Measurements from ENCODE around the gene DENND5A. TPM values are rescaled to one million over a fixed set of nuclear protein-coding genes. Genes with fewer than 3 reads are reported as not detected.
"Not testable (repeated sequence)": the region's sequence is repeated elsewhere in the genome, so short reads cannot be mapped to it uniquely, and the experiment has no call there.

DENND5A gene
- total RNA-seq, 1 donor from 2014 or later = 52.7 TPM

DNA sequence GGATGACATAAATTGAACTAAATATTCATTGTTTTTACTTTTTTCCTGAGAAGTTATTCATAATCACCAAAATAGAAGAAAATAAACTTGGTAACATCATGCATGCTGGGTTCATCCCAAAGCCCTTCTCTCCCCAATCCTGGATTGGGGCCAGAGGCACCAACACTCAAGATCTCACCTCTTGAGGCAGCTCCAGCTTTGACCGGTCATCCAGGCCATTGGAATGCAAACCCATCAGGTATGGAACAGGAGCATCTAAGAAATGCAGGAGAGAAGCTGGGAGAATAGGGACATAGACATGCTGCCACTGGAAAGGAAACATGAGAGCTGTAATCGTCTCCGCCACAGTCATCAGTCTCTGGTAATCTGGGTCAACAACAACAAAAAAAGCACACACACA lies 71.8 kb downstream of the DENND5A start:
- Histone ChIP-seq H3K27me3 (ENCODE audit: control insufficient read depth, insufficient read depth, low read length) (no peaks in the 10 kb centered on the region), H3K36me3 (ENCODE audit: control insufficient read depth, insufficient read depth, low read length) (no peaks in the 10 kb centered on the region), H3K4me3 (ENCODE audit: low read depth, low read length) (no peak overlapping the region)
- DNase-seq (ENCODE audit: low read depth) = no peak
- TF ChIP-seq, protein P1, sequence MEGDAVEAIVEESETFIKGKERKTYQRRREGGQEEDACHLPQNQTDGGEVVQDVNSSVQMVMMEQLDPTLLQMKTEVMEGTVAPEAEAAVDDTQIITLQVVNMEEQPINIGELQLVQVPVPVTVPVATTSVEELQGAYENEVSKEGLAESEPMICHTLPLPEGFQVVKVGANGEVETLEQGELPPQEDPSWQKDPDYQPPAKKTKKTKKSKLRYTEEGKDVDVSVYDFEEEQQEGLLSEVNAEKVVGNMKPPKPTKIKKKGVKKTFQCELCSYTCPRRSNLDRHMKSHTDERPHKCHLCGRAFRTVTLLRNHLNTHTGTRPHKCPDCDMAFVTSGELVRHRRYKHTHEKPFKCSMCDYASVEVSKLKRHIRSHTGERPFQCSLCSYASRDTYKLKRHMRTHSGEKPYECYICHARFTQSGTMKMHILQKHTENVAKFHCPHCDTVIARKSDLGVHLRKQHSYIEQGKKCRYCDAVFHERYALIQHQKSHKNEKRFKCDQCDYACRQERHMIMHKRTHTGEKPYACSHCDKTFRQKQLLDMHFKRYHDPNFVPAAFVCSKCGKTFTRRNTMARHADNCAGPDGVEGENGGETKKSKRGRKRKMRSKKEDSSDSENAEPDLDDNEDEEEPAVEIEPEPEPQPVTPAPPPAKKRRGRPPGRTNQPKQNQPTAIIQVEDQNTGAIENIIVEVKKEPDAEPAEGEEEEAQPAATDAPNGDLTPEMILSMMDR (IDR thresholded peaks at IDR 0.05; ENCODE audit: insufficient read depth, low read length, poor library complexity, severe bottlenecking) = no peak

DNA sequence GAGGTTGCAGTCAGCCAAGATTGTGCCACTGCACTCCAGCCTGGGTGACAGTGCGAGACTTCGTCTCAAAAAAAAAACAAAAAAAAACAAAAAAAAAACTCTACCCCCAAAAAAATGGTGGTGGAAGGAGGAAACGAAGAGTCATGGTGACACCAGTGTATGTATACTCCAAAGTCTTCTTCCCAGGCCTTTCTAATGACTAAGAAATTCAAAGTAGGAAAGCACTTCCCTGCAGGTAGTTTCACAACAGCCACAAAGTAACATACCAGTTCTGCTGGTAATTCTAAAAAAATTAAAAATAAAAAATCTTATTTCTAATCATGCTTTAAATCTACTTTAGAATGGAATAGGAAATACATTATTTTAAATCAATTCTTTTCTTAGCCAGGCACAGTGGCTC lies 72.6 kb downstream of the DENND5A start:
- no peak overlapping the region for H3K4me3 ChIP-seq (ENCODE audit: low read depth, low read length)
- H3K27me3 ChIP-seq (ENCODE audit: control insufficient read depth, insufficient read depth, low read length) = no peaks in the 10 kb centered on the region
- TF ChIP-seq, protein P1 (IDR thresholded peaks at IDR 0.05; ENCODE audit: insufficient read depth, low read length, poor library complexity, severe bottlenecking) = no peak
- DNase-seq (ENCODE audit: low read depth) = no peak
- H3K36me3 ChIP-seq (ENCODE audit: control insufficient read depth, insufficient read depth, low read length) = no peaks in the 10 kb centered on the region

DNA sequence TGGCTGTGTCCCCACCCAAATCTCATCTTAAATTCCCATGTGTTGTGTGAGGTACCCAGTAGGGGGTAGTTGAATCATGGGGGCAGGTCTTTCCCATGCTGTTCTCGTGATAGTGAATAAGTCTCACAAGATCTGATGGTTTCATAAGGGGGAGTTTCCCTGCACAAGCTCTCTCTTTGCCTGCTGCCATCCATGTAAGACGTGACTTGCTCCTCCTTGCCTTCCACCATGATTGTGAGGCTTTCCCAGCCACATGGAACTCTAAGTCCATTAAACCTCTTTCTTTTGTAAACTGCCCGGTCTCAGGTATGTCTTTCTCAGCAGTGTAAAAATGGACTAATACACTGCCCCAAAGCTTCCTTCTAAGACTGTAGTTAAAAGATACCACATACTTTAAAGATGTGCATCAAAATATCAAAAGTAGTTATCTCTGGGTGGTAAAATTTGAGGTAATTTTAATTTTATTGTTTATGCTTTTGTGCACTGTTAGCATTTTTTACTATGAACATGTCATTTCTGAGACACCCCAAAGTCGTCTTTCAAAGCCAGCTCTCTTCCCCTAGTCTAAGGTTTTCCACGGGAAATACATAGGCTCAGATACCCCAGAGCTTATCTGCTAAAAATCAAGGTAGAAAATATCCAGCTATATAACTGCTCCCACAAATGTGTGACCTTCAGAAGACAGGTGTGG lies 74.7 kb downstream of the DENND5A start:
- H3K4me3 ChIP-seq (ENCODE audit: low read depth, low read length); H3K27me3 ChIP-seq (ENCODE audit: control insufficient read depth, insufficient read depth, low read length); DNase-seq (ENCODE audit: low read depth); H3K36me3 ChIP-seq (ENCODE audit: control insufficient read depth, insufficient read depth, low read length): not testable (repeated sequence)

DNA sequence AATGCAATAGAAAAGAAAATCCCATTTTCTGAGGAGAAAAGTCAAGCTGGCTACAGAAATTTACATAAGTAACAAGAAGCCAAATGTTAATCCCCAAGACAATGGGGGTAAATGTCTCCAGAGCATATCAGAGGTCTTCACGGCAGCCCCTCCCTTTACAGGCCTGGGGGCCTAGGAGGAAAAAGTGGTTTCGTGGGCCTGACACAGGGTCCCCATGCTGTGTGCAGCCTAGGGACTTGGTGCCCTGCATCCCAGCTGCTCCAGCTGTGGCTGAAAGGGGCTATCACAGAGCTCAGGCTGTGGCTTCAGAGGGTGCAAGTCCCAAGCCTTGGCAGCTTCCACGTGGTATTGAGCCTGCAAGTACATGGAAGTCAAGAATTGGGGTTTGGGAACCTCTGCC lies 76.3 kb downstream of the DENND5A start:
- H3K27me3 ChIP-seq (ENCODE audit: control insufficient read depth, insufficient read depth, low read length); DNase-seq (ENCODE audit: low read depth); H3K4me3 ChIP-seq (ENCODE audit: low read depth, low read length); H3K36me3 ChIP-seq (ENCODE audit: control insufficient read depth, insufficient read depth, low read length): not testable (repeated sequence)

DNA sequence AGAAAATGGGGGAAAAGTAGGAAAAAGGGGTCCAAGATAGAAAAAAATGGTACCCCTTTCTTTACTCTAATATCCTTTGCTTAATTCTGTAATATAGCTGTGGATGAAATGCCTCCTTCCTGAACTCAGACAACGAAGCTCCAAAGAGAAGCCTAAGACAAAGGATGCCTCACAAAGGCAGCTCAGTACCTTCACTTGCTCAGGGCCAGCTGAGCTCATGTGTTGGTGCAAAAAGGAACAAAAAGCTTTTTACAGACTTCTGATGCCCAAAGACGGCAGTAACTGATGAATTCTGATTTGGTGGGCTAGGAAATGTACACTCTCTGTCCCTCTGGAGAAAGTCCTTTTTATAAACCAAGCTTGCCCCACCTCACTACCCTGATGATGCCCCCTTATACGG lies 77.5 kb downstream of the DENND5A start:
- Histone ChIP-seq H3K27me3 (ENCODE audit: control insufficient read depth, insufficient read depth, low read length) (no peaks in the 10 kb centered on the region), H3K36me3 (ENCODE audit: control insufficient read depth, insufficient read depth, low read length) (no peaks in the 10 kb centered on the region), H3K4me3 (ENCODE audit: low read depth, low read length) (no peak overlapping the region)
- no peak for DNase-seq (ENCODE audit: low read depth)
- TF ChIP-seq, protein P1 (IDR thresholded peaks at IDR 0.05; ENCODE audit: insufficient read depth, low read length, poor library complexity, severe bottlenecking) = no peak

DNA sequence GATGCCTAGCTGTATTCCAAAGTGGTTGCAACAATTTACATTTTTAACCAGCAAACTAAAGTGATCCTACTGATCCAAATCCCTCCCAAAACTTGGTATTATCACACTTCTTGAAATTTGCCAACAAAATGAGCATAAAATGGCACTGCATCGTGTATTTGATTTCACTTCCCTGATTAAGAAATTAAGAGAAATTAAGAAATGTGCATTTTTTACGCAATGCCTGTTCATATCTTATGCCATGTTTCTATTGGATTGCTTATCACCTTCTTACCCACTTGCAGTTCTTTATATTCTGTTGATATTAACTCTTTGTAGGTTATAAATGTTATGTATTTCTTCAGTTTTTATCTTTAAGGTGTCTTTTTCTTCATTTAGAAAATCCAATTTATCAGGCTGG lies 80.6 kb downstream of the DENND5A start:
- TF ChIP-seq, protein P1 (IDR thresholded peaks at IDR 0.05; ENCODE audit: insufficient read depth, low read length, poor library complexity, severe bottlenecking) = no peak
- Histone ChIP-seq H3K27me3 (ENCODE audit: control insufficient read depth, insufficient read depth, low read length) (no peaks in the 10 kb centered on the region), H3K4me3 (ENCODE audit: low read depth, low read length) (no peak overlapping the region), H3K36me3 (ENCODE audit: control insufficient read depth, insufficient read depth, low read length) (no peaks in the 10 kb centered on the region)
- DNase-seq (ENCODE audit: low read depth) = no peak

DNA sequence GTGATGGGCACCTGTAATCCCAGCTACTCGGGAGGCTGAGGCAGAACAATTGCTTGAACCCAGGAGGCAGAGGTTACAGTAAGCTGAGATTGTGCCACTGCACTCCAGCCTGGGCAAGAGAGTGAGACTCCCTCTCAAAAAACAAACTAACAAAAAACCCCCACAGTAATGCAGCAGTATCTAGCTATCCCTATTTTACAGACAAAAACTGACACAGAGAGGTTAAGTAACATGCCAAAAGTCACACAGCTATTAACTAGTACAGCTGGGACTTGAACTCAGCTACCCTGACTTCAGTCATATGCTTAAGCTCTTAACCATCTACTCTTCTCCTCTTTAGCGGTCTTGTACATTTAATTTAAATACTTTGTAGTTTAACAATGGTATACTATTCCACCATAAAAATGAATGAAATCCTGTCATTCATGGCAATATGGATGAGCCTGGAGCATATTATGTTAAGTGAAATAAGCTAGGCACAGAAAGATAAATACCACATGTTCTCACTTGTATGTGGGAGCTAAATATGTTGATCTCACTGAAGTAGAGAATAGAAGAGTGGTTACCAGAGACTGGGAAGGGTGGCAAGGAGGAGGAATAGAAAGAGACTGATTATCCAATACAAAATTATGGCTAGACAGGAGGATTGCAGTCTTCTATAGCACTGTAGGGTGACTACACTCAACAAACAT lies 82.8 kb downstream of the DENND5A start:
- Histone ChIP-seq H3K4me3 (ENCODE audit: low read depth, low read length) (no peak overlapping the region), H3K27me3 (ENCODE audit: control insufficient read depth, insufficient read depth, low read length) (no peaks in the 10 kb centered on the region), H3K36me3 (ENCODE audit: control insufficient read depth, insufficient read depth, low read length) (no peaks in the 10 kb centered on the region)
- DNase-seq (ENCODE audit: low read depth) = no peak
- TF ChIP-seq, protein P1 (IDR thresholded peaks at IDR 0.05; ENCODE audit: insufficient read depth, low read length, poor library complexity, severe bottlenecking) = no peak
